DND-41 (cell line): Measurements from ENCODE around the gene F2R.

Source experiments
- ATAC-seq: fragments of 200-7000 bp; cut with Tn5 transposase; 3 replicates; pipeline ENCODE4 v1.9.1; 2021; ENCODE audit warnings: low read depth; ENCODE audit not compliant: insufficient read depth
- DNase-seq: peaks from one replicate; pipeline ENCODE4 v3.0.0-alpha.2; 2020
- H2AFZ ChIP-seq: 2 replicates; pipeline ENCODE4 v1.6.0; 2012; ENCODE audit warnings: low read depth, low read length
- H3K27ac ChIP-seq: 2 replicates; pipeline ENCODE4 v1.5.1; 2012; ENCODE audit warnings: low read length, inconsistent platforms
- H3K27me3 ChIP-seq: fragments of 200-600 bp; sonication (generic); 2 replicates; pipeline ENCODE4 v1.6.0; 2012; ENCODE audit warnings: low read length, mild to moderate bottlenecking, inconsistent platforms; ENCODE audit not compliant: insufficient read depth, poor library complexity
- H3K36me3 ChIP-seq: 2 replicates; pipeline ENCODE4 v1.5.1; 2012; ENCODE audit warnings: low read length, inconsistent platforms; ENCODE audit not compliant: insufficient read depth
- H3K4me1 ChIP-seq: 2 replicates; pipeline ENCODE4 v1.5.1; 2012; ENCODE audit warnings: mild to moderate bottlenecking, low read length; ENCODE audit not compliant: insufficient read depth
- H3K4me2 ChIP-seq: 2 replicates; pipeline ENCODE4 v1.6.0; 2012; ENCODE audit warnings: mild to moderate bottlenecking, moderate library complexity, low read length, inconsistent platforms; ENCODE audit not compliant: insufficient read depth
- H3K4me3 ChIP-seq, 2 experiments: fragments of 200-600 bp in 1 of 2; shearing (Covaris generic) in 1 of 2; 2 replicates each; pipeline ENCODE4 v1.5.1; 2012 to 2016; ENCODE audit warnings: inconsistent platforms in 2 of 2, low read length in 2 of 2, mild to moderate bottlenecking in 2 of 2, low read depth in 1 of 2, moderate library complexity in 1 of 2
- H3K79me2 ChIP-seq: 2 replicates; pipeline ENCODE4 v1.6.0; 2012; ENCODE audit warnings: low read length, inconsistent platforms; ENCODE audit not compliant: insufficient read depth
- H3K9ac ChIP-seq: 2 replicates; pipeline ENCODE4 v1.6.0; 2012; ENCODE audit warnings: low read depth, mild to moderate bottlenecking, inconsistent platforms, low read length, moderate library complexity
- H3K9me3 ChIP-seq: 2 replicates; pipeline ENCODE4 v1.5.1; 2012; ENCODE audit warnings: low read length, moderate library complexity, mild to moderate bottlenecking, inconsistent platforms; ENCODE audit not compliant: insufficient read depth, severe bottlenecking
- H4K20me1 ChIP-seq: 2 replicates; pipeline ENCODE4 v1.6.0; 2012; ENCODE audit warnings: low read length; ENCODE audit not compliant: insufficient read depth
- EZH2 ChIP-seq: IDR thresholded peaks from 3 replicates; pipeline ENCODE4 v1.6.1; 2012; ENCODE audit warnings: borderline replicate concordance, low read depth, mild to moderate bottlenecking, moderate library complexity, low read length, inconsistent platforms; ENCODE audit not compliant: severe bottlenecking
- TF ChIP-seq, protein P1 (sequence below): IDR thresholded peaks from 2 replicates; pipeline ENCODE4 v1.5.1; 2012; ENCODE audit warnings: borderline replicate concordance, low read length, moderate library complexity, mild to moderate bottlenecking; ENCODE audit not compliant: poor library complexity, severe bottlenecking; ENCODE audit errors: extremely low read depth

F2R gene

DNA sequence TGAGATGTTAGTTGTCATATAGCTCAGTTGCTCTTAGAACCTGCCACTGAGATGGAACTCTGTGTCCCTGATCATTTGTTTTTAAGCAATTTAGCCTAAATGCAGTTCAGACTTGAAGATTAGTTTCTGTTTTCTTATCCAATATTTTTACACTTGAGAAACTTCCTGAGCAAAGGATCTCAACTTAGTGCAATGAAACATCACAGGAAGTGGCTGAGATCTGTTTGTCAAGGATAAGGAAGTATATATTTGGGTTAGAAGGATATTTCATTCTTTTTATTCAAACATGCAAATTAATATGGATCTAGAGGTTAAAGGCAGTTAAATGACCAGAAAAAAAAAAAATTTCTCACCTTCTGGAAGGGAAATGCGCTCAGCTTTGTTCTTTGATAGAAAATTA is 19.7 kb upstream of the F2R start:
- no peak overlapping the region for H2AFZ ChIP-seq
- no peak overlapping the region for H3K9ac ChIP-seq
- no peaks in the 10 kb centered on the region for H3K36me3 ChIP-seq
- ATAC-seq (no peak), DNase-seq (no peak)
- H3K27me3 ChIP-seq: no peaks in the 10 kb centered on the region
- H3K4me3 ChIP-seq: no peak overlapping the region
- no peak overlapping the region for H3K4me2 ChIP-seq
- no peak for TF ChIP-seq EZH2
- TF ChIP-seq, protein P1, sequence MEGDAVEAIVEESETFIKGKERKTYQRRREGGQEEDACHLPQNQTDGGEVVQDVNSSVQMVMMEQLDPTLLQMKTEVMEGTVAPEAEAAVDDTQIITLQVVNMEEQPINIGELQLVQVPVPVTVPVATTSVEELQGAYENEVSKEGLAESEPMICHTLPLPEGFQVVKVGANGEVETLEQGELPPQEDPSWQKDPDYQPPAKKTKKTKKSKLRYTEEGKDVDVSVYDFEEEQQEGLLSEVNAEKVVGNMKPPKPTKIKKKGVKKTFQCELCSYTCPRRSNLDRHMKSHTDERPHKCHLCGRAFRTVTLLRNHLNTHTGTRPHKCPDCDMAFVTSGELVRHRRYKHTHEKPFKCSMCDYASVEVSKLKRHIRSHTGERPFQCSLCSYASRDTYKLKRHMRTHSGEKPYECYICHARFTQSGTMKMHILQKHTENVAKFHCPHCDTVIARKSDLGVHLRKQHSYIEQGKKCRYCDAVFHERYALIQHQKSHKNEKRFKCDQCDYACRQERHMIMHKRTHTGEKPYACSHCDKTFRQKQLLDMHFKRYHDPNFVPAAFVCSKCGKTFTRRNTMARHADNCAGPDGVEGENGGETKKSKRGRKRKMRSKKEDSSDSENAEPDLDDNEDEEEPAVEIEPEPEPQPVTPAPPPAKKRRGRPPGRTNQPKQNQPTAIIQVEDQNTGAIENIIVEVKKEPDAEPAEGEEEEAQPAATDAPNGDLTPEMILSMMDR: no peak
- no peaks in the 10 kb centered on the region for H3K79me2 ChIP-seq
- H4K20me1 ChIP-seq: no peaks in the 10 kb centered on the region
- no peaks in the 10 kb centered on the region for H3K4me1 ChIP-seq
- H3K9me3 ChIP-seq: no peaks in the 10 kb centered on the region
- no peak overlapping the region for H3K27ac ChIP-seq

DNA sequence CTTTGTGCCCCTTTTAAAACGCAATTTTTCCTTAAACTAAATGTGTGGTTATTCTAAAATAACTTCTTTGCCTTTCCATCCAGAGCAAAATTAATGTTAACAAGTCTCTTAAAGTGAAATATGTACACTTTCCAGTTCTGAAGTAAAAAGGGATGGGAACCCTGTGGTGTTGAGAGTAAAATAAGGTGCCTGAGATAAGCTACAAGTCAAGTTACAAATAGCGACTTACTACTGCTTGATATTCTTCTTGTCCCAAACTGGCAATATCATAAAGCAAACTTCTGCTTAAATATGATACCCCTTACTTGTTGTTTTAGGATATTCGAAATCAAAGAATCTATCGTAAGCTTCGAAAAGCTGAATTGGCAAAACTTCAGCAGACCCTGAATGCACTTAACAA is 18.3 kb upstream of the F2R start:
- H2AFZ ChIP-seq: no peak overlapping the region
- ATAC-seq (no peak), DNase-seq (no peak)
- TF ChIP-seq, protein P1: no peak
- no peak for TF ChIP-seq EZH2
- H3K36me3 ChIP-seq: no peaks in the 10 kb centered on the region
- H3K27me3 ChIP-seq: no peaks in the 10 kb centered on the region
- H3K4me1 ChIP-seq: no peaks in the 10 kb centered on the region
- H3K9ac ChIP-seq: no peak overlapping the region
- H3K27ac ChIP-seq: no peak overlapping the region
- H3K4me3 ChIP-seq: no peak overlapping the region
- no peaks in the 10 kb centered on the region for H3K79me2 ChIP-seq
- H3K9me3 ChIP-seq: no peaks in the 10 kb centered on the region
- no peaks in the 10 kb centered on the region for H4K20me1 ChIP-seq
- H3K4me2 ChIP-seq: no peak overlapping the region

DNA sequence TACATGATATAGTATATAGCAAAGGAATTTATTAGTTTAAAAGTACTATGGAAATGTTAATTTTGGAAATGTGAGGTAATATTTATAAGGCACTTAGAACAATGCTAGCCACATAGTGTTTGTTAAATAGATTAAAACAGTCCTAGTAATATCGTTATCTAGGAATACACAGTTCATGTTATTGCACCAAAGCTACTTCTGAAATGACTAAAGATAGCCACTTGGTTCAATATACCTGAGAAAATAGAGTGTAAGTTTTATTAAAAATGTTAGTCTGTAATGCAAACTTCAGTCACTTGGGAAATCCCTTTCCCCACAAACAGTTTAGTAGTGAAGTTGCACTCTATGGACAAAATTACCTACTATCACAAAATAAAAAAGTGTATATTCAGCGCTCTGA is 15.4 kb upstream of the F2R start:
- Histone ChIP-seq H3K9ac (no peak overlapping the region), H3K36me3 (no peaks in the 10 kb centered on the region), H4K20me1 (no peaks in the 10 kb centered on the region), H3K4me3 (no peak overlapping the region), H3K79me2 (no peaks in the 10 kb centered on the region), H3K27me3 (no peaks in the 10 kb centered on the region), H3K4me2 (no peak overlapping the region), H2AFZ (no peak overlapping the region), H3K27ac (no peak overlapping the region), H3K9me3 (no peaks in the 10 kb centered on the region), H3K4me1 (no peaks in the 10 kb centered on the region)
- TF ChIP-seq, protein P1: no peak
- TF ChIP-seq EZH2: no peak
- DNase-seq: no peak
- no peak for ATAC-seq

GRCh38 chr5:76701298-76701697 is 14.6 kb upstream of the F2R start:
- no peaks in the 10 kb centered on the region for H3K9me3 ChIP-seq
- H3K36me3 ChIP-seq: no peaks in the 10 kb centered on the region
- no peak overlapping the region for H3K4me2 ChIP-seq
- ATAC-seq: no peak
- no peaks in the 10 kb centered on the region for H3K27me3 ChIP-seq
- TF ChIP-seq, protein P1: no peak
- TF ChIP-seq EZH2: no peak
- H3K9ac ChIP-seq: no peak overlapping the region
- no peaks in the 10 kb centered on the region for H4K20me1 ChIP-seq
- no peak for DNase-seq
- H2AFZ ChIP-seq: no peak overlapping the region
- no peak overlapping the region for H3K4me3 ChIP-seq
- no peak overlapping the region for H3K27ac ChIP-seq
- no peaks in the 10 kb centered on the region for H3K4me1 ChIP-seq
- H3K79me2 ChIP-seq: no peaks in the 10 kb centered on the region
